ENCODE results near the gene SENP3. TPM values are rescaled to one million over a fixed set of nuclear protein-coding genes. Genes with fewer than 3 reads are reported as not detected.

Gene SENP3
- total RNA-seq, 1 experiment from 2014 or later, result 63.7 TPM

GRCh38 chr17:7552621-7553051, 9.1 kb upstream of the SENP3 start:
- in situ Hi-C loops (cut with HindIII; ENCODE audit: low pct_unique_long_range_greater_than_20kb, low sequenced_read_pairs) (no loop called here), intact Hi-C loops (cut with micrococcal nuclease; ENCODE audit: unreplicated experiment) (no loop called here)
- ChIA-PET CTCF (interaction anchor here (0.6 kb wide), 2 partner anchors 9 to 149 kb away, joined by 5 to 7 read pairs; partner anchors contain the start of gene TMEM256), POLR2A (no interaction called here)
- DNase-seq (ENCODE audit: low read depth, low spot score) (no peak), ATAC-seq (no peak)
- Histone ChIP-seq H3K4me1 (ENCODE audit: control insufficient read depth, insufficient read depth, low read length) (peaks cover 8% of the 10 kb centered on the region), H3K36me3 (ENCODE audit: control insufficient read depth, insufficient read depth, low read length) (no peaks in the 10 kb centered on the region), H3K27ac (ENCODE audit: low read length) (no peak overlapping the region), H3K4me3 (ENCODE audit: low read depth in 2 of 2, low read length in 2 of 2) (no peak overlapping the region), H3K9me3 (ENCODE audit: control insufficient read depth, insufficient read depth, low read depth, low read length) (no peaks in the 10 kb centered on the region), H3K27me3 (ENCODE audit: control insufficient read depth, insufficient read depth, low read length) (no peaks in the 10 kb centered on the region)
- no TSS peak for BruUV-seq (replicated peaks)
- no peak for TF ChIP-seq SIN3A (IDR thresholded peaks at IDR 0.05; ENCODE audit: borderline replicate concordance, insufficient read depth, low read depth, low read length)
- no peak for TF ChIP-seq TCF7L2 (IDR thresholded peaks at IDR 0.05; ENCODE audit: low read depth, low read length)
- TF ChIP-seq POLR2AphosphoS5 (IDR thresholded peaks at IDR 0.05; ENCODE audit: low read depth, low read length), result no peak
- TF ChIP-seq, protein P1, sequence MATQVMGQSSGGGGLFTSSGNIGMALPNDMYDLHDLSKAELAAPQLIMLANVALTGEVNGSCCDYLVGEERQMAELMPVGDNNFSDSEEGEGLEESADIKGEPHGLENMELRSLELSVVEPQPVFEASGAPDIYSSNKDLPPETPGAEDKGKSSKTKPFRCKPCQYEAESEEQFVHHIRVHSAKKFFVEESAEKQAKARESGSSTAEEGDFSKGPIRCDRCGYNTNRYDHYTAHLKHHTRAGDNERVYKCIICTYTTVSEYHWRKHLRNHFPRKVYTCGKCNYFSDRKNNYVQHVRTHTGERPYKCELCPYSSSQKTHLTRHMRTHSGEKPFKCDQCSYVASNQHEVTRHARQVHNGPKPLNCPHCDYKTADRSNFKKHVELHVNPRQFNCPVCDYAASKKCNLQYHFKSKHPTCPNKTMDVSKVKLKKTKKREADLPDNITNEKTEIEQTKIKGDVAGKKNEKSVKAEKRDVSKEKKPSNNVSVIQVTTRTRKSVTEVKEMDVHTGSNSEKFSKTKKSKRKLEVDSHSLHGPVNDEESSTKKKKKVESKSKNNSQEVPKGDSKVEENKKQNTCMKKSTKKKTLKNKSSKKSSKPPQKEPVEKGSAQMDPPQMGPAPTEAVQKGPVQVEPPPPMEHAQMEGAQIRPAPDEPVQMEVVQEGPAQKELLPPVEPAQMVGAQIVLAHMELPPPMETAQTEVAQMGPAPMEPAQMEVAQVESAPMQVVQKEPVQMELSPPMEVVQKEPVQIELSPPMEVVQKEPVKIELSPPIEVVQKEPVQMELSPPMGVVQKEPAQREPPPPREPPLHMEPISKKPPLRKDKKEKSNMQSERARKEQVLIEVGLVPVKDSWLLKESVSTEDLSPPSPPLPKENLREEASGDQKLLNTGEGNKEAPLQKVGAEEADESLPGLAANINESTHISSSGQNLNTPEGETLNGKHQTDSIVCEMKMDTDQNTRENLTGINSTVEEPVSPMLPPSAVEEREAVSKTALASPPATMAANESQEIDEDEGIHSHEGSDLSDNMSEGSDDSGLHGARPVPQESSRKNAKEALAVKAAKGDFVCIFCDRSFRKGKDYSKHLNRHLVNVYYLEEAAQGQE (IDR thresholded peaks at IDR 0.05; ENCODE audit: insufficient read depth in 1 of 2, low read depth in 2 of 2, low read length in 1 of 2), result no peak
- TF ChIP-seq, protein P2, sequence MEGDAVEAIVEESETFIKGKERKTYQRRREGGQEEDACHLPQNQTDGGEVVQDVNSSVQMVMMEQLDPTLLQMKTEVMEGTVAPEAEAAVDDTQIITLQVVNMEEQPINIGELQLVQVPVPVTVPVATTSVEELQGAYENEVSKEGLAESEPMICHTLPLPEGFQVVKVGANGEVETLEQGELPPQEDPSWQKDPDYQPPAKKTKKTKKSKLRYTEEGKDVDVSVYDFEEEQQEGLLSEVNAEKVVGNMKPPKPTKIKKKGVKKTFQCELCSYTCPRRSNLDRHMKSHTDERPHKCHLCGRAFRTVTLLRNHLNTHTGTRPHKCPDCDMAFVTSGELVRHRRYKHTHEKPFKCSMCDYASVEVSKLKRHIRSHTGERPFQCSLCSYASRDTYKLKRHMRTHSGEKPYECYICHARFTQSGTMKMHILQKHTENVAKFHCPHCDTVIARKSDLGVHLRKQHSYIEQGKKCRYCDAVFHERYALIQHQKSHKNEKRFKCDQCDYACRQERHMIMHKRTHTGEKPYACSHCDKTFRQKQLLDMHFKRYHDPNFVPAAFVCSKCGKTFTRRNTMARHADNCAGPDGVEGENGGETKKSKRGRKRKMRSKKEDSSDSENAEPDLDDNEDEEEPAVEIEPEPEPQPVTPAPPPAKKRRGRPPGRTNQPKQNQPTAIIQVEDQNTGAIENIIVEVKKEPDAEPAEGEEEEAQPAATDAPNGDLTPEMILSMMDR (IDR thresholded peaks at IDR 0.05), result no peak

DNA sequence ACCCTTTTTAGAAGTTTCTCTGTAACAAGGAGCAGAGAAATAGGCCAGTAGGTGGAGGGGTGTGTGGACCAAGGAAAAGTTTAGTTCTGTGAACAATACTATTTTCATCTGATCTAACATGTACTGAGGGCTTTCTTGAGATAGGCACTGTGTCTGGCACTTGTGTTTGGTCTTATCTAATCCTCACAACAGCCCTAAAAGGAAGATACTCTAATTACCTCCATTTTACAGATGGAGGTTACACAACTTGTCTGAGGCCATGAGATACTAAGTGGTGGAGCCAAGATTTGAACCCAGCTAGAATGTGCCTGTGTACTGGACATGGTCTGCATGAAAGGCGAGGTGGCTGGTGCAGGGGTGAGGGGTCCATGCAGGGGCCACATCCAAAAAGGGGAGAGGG, 8.4 kb upstream of the SENP3 start:
- Histone ChIP-seq H3K4me1 (ENCODE audit: control insufficient read depth, insufficient read depth, low read length) (peaks cover 15% of the 10 kb centered on the region), H3K36me3 (ENCODE audit: control insufficient read depth, insufficient read depth, low read length) (no peaks in the 10 kb centered on the region), H3K9me3 (ENCODE audit: control insufficient read depth, insufficient read depth, low read depth, low read length) (no peaks in the 10 kb centered on the region), H3K27me3 (ENCODE audit: control insufficient read depth, insufficient read depth, low read length) (no peaks in the 10 kb centered on the region), H3K4me3 (ENCODE audit: low read depth in 2 of 2, low read length in 2 of 2) (no peak overlapping the region), H3K27ac (ENCODE audit: low read length) (no peak overlapping the region)
- BruUV-seq (replicated peaks), result no TSS peak
- DNase-seq (ENCODE audit: low read depth, low spot score) (no peak), ATAC-seq (no peak)
- ChIA-PET CTCF (no interaction called here), POLR2A (no interaction called here)
- no peak for TF ChIP-seq TCF7L2 (IDR thresholded peaks at IDR 0.05; ENCODE audit: low read depth, low read length)
- TF ChIP-seq, protein P1 (IDR thresholded peaks at IDR 0.05; ENCODE audit: insufficient read depth in 1 of 2, low read depth in 2 of 2, low read length in 1 of 2), result no peak
- in situ Hi-C loops (cut with HindIII; ENCODE audit: low pct_unique_long_range_greater_than_20kb, low sequenced_read_pairs), result no loop called here
- intact Hi-C loops (cut with micrococcal nuclease; ENCODE audit: unreplicated experiment), result no loop called here

All from Panc1 (cell line).